Measurements from ENCODE around the gene TOR4A. TPM values are rescaled to one million over a fixed set of nuclear protein-coding genes. Genes with fewer than 3 reads are reported as not detected.

Gene TOR4A
- total and polyA plus RNA-seq, 10 of the 15 experiments (the other 5 are each of a cell fraction or from before 2014, with no cell fraction given), result 2.0 to 19.9 (median 3.7) TPM

DNA sequence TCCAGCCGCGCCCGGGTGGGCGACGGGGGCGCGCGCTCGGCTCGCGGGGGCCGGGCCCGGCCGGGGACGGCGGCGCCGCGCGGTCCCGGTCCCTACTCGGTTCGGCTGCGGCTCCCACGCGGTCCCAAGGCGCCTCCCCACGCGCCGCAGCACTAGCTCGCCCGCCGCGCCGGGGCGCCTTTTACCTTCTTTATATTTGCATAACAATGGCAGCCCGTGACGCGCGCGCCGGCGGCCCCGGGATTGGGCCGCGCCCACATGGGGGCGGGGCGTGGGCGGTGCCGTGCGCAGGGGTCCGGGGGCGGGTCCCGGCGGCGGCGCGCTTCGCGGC, 24.6 kb downstream of the TOR4A start, which contains the start of gene NRARP (continued):
- peak; percentile 34 for TF ChIP-seq SP1 (IDR thresholded peaks at IDR 0.05; ENCODE audit: low read depth, low read length)
- TF ChIP-seq POLR2AphosphoS2 (IDR thresholded peaks at IDR 0.05; ENCODE audit: low read depth, low read length), result peak; percentile 68; the same call in 1 of the 2 replicates
- TF ChIP-seq SMAD5 (IDR thresholded peaks at IDR 0.05; ENCODE audit: low read depth), result 0 out of 2 replicates have a peak, but pooled peaks have one; percentile 26
- TF ChIP-seq EGR1 (IDR thresholded peaks at IDR 0.05; ENCODE audit: borderline replicate concordance in 1 of 2, low read depth in 2 of 2, low read length in 2 of 2), result peak in 1 of 2 experiments; percentile 93; a peak in 2 of 3 replicates
- TF ChIP-seq RAD21 (IDR thresholded peaks at IDR 0.05; ENCODE audit: insufficient read depth, low read depth, low read length), result 0 out of 2 replicates have a peak, but pooled peaks have one; percentile 1
- TF ChIP-seq RFX5 (IDR thresholded peaks at IDR 0.05; ENCODE audit: low read depth, low read length), result peak; percentile 49; the same call in 1 of the 2 replicates
- TF ChIP-seq POU2F2 (IDR thresholded peaks at IDR 0.05; ENCODE audit: borderline replicate concordance, low read depth, low read length), result peak; percentile 94
- no peak for TF ChIP-seq RB1 (IDR thresholded peaks at IDR 0.05; ENCODE audit: borderline replicate concordance)
- TF ChIP-seq TCF12 (IDR thresholded peaks at IDR 0.05; ENCODE audit: low read depth, low read length), result no peak
- TF ChIP-seq YY1 (IDR thresholded peaks at IDR 0.05; ENCODE audit: low read depth, low read length), result peak; percentile 94
- TF ChIP-seq NFYB (IDR thresholded peaks at IDR 0.05; ENCODE audit: insufficient read depth, low read depth, low read length), result peak; percentile 49; the same call in 1 of the 2 replicates
- TF ChIP-seq TAF1 (IDR thresholded peaks at IDR 0.05; ENCODE audit: borderline replicate concordance, low read depth, low read length), result peak; percentile 61; the same call in 1 of the 2 replicates
- TF ChIP-seq, protein P1, sequence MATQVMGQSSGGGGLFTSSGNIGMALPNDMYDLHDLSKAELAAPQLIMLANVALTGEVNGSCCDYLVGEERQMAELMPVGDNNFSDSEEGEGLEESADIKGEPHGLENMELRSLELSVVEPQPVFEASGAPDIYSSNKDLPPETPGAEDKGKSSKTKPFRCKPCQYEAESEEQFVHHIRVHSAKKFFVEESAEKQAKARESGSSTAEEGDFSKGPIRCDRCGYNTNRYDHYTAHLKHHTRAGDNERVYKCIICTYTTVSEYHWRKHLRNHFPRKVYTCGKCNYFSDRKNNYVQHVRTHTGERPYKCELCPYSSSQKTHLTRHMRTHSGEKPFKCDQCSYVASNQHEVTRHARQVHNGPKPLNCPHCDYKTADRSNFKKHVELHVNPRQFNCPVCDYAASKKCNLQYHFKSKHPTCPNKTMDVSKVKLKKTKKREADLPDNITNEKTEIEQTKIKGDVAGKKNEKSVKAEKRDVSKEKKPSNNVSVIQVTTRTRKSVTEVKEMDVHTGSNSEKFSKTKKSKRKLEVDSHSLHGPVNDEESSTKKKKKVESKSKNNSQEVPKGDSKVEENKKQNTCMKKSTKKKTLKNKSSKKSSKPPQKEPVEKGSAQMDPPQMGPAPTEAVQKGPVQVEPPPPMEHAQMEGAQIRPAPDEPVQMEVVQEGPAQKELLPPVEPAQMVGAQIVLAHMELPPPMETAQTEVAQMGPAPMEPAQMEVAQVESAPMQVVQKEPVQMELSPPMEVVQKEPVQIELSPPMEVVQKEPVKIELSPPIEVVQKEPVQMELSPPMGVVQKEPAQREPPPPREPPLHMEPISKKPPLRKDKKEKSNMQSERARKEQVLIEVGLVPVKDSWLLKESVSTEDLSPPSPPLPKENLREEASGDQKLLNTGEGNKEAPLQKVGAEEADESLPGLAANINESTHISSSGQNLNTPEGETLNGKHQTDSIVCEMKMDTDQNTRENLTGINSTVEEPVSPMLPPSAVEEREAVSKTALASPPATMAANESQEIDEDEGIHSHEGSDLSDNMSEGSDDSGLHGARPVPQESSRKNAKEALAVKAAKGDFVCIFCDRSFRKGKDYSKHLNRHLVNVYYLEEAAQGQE (IDR thresholded peaks at IDR 0.05; ENCODE audit: low read depth, low read length), result no peak

All from GM12878 (cell line).